ENCODE data around the gene CALHM5.

DNA sequence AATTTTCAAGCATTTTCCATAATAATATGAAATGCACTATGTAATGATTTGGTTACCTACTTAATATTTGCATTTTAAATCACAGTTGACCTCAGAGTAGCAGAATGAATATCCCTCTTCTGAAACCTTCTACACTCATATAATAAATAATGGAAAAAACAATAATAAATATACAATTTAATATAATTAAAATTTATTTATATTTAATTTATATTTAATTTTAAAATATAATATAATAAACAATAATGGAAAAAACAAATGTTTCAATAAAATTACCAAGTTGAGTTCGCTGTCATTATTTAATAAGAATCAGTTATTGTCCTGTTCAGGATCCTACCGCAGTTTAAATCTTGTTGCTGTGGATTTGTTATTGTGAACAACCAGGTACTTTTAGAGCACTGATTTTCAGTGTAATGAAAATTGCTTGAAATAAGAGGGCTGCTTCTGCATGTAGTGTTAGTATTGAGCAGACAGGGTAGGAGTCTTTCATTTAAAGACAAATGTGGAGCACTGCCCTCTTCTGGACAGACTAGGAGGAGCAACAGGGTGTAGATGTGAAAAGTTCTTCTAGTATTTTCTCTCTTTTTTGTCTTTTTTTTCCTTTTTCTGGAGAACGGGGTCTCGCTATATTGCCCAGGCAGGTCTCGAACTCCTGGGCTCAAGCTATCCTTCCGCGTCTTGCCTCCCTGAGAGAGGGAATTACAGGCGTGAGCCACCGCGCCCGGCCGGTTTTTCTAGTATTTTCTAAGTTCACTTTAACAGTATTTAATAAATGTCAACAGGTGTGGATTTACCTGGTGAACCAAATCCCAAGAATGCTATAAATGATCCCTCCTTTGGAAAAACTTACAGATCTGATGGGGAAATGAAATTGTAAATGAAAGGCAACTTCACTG, 20.5 kb downstream of the CALHM5 start:
- TF ChIP-seq, protein P1, sequence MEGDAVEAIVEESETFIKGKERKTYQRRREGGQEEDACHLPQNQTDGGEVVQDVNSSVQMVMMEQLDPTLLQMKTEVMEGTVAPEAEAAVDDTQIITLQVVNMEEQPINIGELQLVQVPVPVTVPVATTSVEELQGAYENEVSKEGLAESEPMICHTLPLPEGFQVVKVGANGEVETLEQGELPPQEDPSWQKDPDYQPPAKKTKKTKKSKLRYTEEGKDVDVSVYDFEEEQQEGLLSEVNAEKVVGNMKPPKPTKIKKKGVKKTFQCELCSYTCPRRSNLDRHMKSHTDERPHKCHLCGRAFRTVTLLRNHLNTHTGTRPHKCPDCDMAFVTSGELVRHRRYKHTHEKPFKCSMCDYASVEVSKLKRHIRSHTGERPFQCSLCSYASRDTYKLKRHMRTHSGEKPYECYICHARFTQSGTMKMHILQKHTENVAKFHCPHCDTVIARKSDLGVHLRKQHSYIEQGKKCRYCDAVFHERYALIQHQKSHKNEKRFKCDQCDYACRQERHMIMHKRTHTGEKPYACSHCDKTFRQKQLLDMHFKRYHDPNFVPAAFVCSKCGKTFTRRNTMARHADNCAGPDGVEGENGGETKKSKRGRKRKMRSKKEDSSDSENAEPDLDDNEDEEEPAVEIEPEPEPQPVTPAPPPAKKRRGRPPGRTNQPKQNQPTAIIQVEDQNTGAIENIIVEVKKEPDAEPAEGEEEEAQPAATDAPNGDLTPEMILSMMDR (IDR thresholded peaks at IDR 0.05): peak; percentile 31 to 65 (median 52)
- TF ChIP-seq POLR2A (IDR thresholded peaks at IDR 0.05) (no peak), POLR2AphosphoS5 (IDR thresholded peaks at IDR 0.05) (no peak)
